Endothelial cell of umbilical vein (primary cell): ENCODE results near the gene CADM4. TPM values are rescaled to one million over a fixed set of nuclear protein-coding genes. Genes with fewer than 3 reads are reported as not detected.
"Not testable (repeated sequence)": the region's sequence is repeated elsewhere in the genome, so short reads cannot be mapped to it uniquely, and the experiment has no call there.

ENCODE experiments used
- BruUV-seq: library from RNA; stranded (reverse); fragments of 400-500 nt; replicated peaks from 2 replicates; lab custom pipeline; 2021; lab: Mats Ljungman, UMichigan
- CTCF ChIA-PET: fragments of 300-600, 350-600 bp; sonication (Branson Sonifier 250); formaldehyde crosslinking; loops from one replicate; lab custom pipeline; 2021; ENCODE audit warnings: antibody characterized with exemption, inconsistent platforms; lab: Charles Lee
- POLR2A ChIA-PET: fragments of 300-600, 350-600 bp; sonication (Branson Sonifier 250); formaldehyde crosslinking; loops from one replicate; lab custom pipeline; 2021; ENCODE audit warnings: antibody characterized with exemption, inconsistent platforms; lab: Charles Lee
- DNase-seq: peaks from one replicate; pipeline ENCODE4 v3.0.0-alpha.2; 2011; ENCODE audit warnings: low read depth, low spot score
- FAIRE-seq: peaks from 2 replicates; lab custom pipeline; 2011; peaks lifted over from hg19 to GRCh38; lab: Jason Lieb, UNC
- H2AFZ ChIP-seq: 2 replicates; pipeline ENCODE4 v1.6.0; 2012; ENCODE audit warnings: low read depth, low read length, control low read depth, inconsistent platforms
- H3K27ac ChIP-seq: 2 replicates; pipeline ENCODE4 v1.5.1; 2011; ENCODE audit warnings: low read depth, mild to moderate bottlenecking, control low read depth, low read length, moderate library complexity; ENCODE audit not compliant: insufficient read depth
- H3K27me3 ChIP-seq, 2 experiments: 2 replicates each; pipeline versions ENCODE4 v1.6.0 to v1.6.1; 2011; ENCODE audit warnings: low read length in 2 of 2, mixed read lengths in 1 of 2; ENCODE audit not compliant: control insufficient read depth in 2 of 2, insufficient read depth in 2 of 2
- H3K36me3 ChIP-seq, 2 experiments: 2 replicates in 1 of 2; 3 replicates in 1 of 2; pipeline ENCODE4 v1.5.1; 2011; ENCODE audit warnings: low read length in 2 of 2, mild to moderate bottlenecking in 1 of 2, moderate library complexity in 1 of 2; ENCODE audit not compliant: control insufficient read depth in 2 of 2, insufficient read depth in 2 of 2; ENCODE audit errors: extremely low read depth in 1 of 2
- H3K4me1 ChIP-seq: 3 replicates; pipeline ENCODE4 v1.5.1; 2011; ENCODE audit warnings: mild to moderate bottlenecking, low read length; ENCODE audit not compliant: control insufficient read depth, insufficient read depth; ENCODE audit errors: extremely low read depth
- H3K4me2 ChIP-seq: 2 replicates; pipeline ENCODE4 v1.6.1; 2011; ENCODE audit warnings: low read length, control low read depth, mixed read lengths; ENCODE audit not compliant: insufficient read depth
- H3K4me3 ChIP-seq, 3 experiments: fragments of 200-600 bp in 1 of 3; sonication (generic), shearing (Covaris generic) in 1 of 3; replicated peaks in 1 of 3; 2 replicates each; pipeline ENCODE4 v1.5.1; 2011 to 2016; ENCODE audit warnings: control low read depth in 3 of 3, low read length in 3 of 3, mild to moderate bottlenecking in 2 of 3, inconsistent platforms in 1 of 3, low read depth in 1 of 3, moderate library complexity in 1 of 3; ENCODE audit not compliant: insufficient read depth in 1 of 3
- H3K79me2 ChIP-seq: 2 replicates; pipeline ENCODE4 v1.6.0; 2012; ENCODE audit warnings: low read length, inconsistent platforms; ENCODE audit not compliant: control insufficient read depth, insufficient read depth
- H3K9ac ChIP-seq: replicated peaks from 2 replicates; pipeline ENCODE3; 2011; ENCODE audit warnings: low read length, control low read depth; ENCODE audit not compliant: insufficient read depth; ENCODE audit errors: extremely low read depth
- H3K9me1 ChIP-seq: replicated peaks from 3 replicates; pipeline ENCODE4 v1.6.0; 2011; ENCODE audit warnings: mild to moderate bottlenecking, low read length; ENCODE audit not compliant: control insufficient read depth, insufficient read depth; ENCODE audit errors: extremely low read depth
- H3K9me3 ChIP-seq: replicated peaks from 2 replicates; pipeline ENCODE4 v1.5.1; 2012; ENCODE audit warnings: low read length, inconsistent platforms; ENCODE audit not compliant: control insufficient read depth, insufficient read depth
- H4K20me1 ChIP-seq: replicated peaks from 2 replicates; pipeline ENCODE3; 2011; ENCODE audit warnings: mild to moderate bottlenecking, low read length; ENCODE audit not compliant: control insufficient read depth, insufficient read depth; ENCODE audit errors: extremely low read depth
- EZH2 ChIP-seq: IDR thresholded peaks from 2 replicates; pipeline ENCODE4 v1.6.1; 2012; ENCODE audit warnings: borderline replicate concordance, low read depth, mild to moderate bottlenecking, moderate library complexity, low read length, inconsistent platforms; ENCODE audit not compliant: severe bottlenecking
- FOS ChIP-seq: IDR thresholded peaks from 2 replicates; pipeline ENCODE4 v1.6.1; 2011; ENCODE audit warnings: mild to moderate bottlenecking, low read length, moderate library complexity, borderline replicate concordance; ENCODE audit not compliant: insufficient read depth
- GATA2 ChIP-seq: IDR thresholded peaks from 2 replicates; pipeline ENCODE4 v1.7.0; 2011; ENCODE audit warnings: low read depth, mild to moderate bottlenecking, moderate library complexity, mixed read lengths, low read length; ENCODE audit not compliant: insufficient read length, insufficient read depth
- JUN ChIP-seq: IDR thresholded peaks from 2 replicates; pipeline ENCODE4 v1.6.1; 2011; ENCODE audit warnings: borderline replicate concordance, low read depth; ENCODE audit not compliant: insufficient read length, insufficient read depth
- MAX ChIP-seq: IDR thresholded peaks from 2 replicates; pipeline ENCODE4 v1.6.1; 2011; ENCODE audit not compliant: insufficient read depth, insufficient read length
- MYC ChIP-seq: IDR thresholded peaks from one replicate; pipeline ENCODE4 v1.6.1; 2011; ENCODE audit warnings: mild to moderate bottlenecking, low read depth, low read length
- POLR2A ChIP-seq: IDR thresholded peaks from 2 replicates; pipeline ENCODE4 v1.6.1; 2012; ENCODE audit warnings: low read depth, mild to moderate bottlenecking, control low read depth, low read length
- POLR2AphosphoS5 ChIP-seq: IDR thresholded peaks from 2 replicates; pipeline ENCODE4 v1.6.1; 2012; ENCODE audit warnings: low read depth, mild to moderate bottlenecking, control low read depth, low read length, moderate library complexity; ENCODE audit not compliant: insufficient read depth
- dilution Hi-C: fragments of 300-500 bp; cut with MboI; formaldehyde crosslinking; loops from one replicate; pipeline ENCODE4 v1.15.0; 2019; ENCODE audit warnings: low sequenced_read_pairs; ENCODE audit not compliant: extremely low pct_ligation_motif_present
- intact Hi-C: fragments of 100-400 bp; cut with micrococcal nuclease; formaldehyde crosslinking; loops from one replicate; pipeline ENCODE4 v1.10.0; 2022
- polyA plus RNA-seq, 4 experiments: library from polyadenylated mRNA; depleted of rRNA in 3 of 4; stranded (reverse) in 3 of 4; unstranded in 1 of 4; fragments of >200 nt; gene quantifications; 2 replicates each; pipeline versions ENCODE4 v1.2.1 to v1.2.3, GENCODE V29; 2011 to 2012; ENCODE audit warnings: missing spikeins in 1 of 4
- total RNA-seq: library from RNA; stranded (reverse); gene quantifications from 2 replicates; pipeline ENCODE4 v1.2.3, GENCODE V29; 2021
- TF ChIP-seq, protein P1 (sequence below), 2 donors: IDR thresholded peaks; 1 replicate in 1 of 2; 2 replicates in 1 of 2; pipeline ENCODE4 v1.5.1; 2011; ENCODE audit warnings: low read length in 2 of 2, mild to moderate bottlenecking in 2 of 2, moderate library complexity in 2 of 2, control low read depth in 1 of 2, inconsistent platforms in 1 of 2, low read depth in 1 of 2; ENCODE audit not compliant: insufficient read depth in 1 of 2; ENCODE audit errors: extremely low read depth in 1 of 2

CADM4 gene
- total and polyA plus RNA-seq, 2 donors (not counting 3 experiments of a cell fraction or from before 2014, with no cell fraction given): 5.0 to 7.5 TPM

DNA sequence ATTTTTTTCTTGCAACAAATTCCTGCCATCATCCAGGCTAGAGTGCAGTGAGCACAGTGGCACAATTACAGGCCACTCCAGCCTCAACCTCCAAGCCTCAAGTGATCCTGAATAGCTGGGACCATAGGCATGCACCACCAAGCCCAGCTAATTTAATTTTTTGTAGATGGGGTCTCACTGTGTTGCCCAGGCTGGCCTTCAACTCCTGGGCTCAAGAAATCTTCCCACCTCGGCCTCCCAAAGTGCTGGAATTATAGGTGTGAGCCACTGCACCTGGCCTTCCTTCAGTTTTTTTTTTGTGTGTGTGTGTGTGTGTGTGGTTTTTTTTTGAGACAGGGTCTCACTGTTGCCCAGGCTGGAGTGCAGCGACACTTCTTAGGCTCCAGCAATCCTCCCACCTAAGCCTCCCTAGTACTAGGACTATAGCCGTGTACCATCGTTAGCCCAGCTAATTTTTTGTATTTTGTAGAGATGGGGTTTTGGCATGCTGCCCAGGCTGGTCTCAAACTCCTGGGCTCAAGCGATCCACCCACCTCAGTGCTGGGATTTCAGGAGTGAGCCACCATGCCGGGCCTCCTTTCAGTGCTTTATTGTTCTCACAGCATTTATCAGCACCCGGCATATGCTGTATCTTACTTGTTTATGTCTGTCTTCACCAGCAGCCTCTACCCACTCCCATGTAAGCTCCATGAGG lies 33.6 kb downstream of the CADM4 start:
- no peak overlapping the region for H3K4me3 ChIP-seq
- H3K9me1 ChIP-seq: no peaks in the 10 kb centered on the region
- no peak overlapping the region for H3K9ac ChIP-seq
- TF ChIP-seq JUN: no peak
- TF ChIP-seq MYC: no peak
- TF ChIP-seq MAX: no peak
- TF ChIP-seq GATA2: no peak
- TF ChIP-seq FOS: no peak
- no peak for TF ChIP-seq POLR2A
- no peak for TF ChIP-seq EZH2
- TF ChIP-seq, protein P1, sequence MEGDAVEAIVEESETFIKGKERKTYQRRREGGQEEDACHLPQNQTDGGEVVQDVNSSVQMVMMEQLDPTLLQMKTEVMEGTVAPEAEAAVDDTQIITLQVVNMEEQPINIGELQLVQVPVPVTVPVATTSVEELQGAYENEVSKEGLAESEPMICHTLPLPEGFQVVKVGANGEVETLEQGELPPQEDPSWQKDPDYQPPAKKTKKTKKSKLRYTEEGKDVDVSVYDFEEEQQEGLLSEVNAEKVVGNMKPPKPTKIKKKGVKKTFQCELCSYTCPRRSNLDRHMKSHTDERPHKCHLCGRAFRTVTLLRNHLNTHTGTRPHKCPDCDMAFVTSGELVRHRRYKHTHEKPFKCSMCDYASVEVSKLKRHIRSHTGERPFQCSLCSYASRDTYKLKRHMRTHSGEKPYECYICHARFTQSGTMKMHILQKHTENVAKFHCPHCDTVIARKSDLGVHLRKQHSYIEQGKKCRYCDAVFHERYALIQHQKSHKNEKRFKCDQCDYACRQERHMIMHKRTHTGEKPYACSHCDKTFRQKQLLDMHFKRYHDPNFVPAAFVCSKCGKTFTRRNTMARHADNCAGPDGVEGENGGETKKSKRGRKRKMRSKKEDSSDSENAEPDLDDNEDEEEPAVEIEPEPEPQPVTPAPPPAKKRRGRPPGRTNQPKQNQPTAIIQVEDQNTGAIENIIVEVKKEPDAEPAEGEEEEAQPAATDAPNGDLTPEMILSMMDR (IDR thresholded peaks at IDR 0.05; ENCODE audit: extremely low read depth in 1 of 2, insufficient read depth in 1 of 2, low read depth in 1 of 2, low read length in 2 of 2): no peak
- TF ChIP-seq POLR2AphosphoS5: no peak
- POLR2A ChIA-PET: no interaction called here
- DNase-seq (no peak), FAIRE-seq (no peak)
- H3K36me3 ChIP-seq: peaks cover 0 to 13% of the 10 kb centered on the region in 2 experiments
- H2AFZ ChIP-seq: no peak overlapping the region
- H3K27me3 ChIP-seq: no peaks in the 10 kb centered on the region
- no peaks in the 10 kb centered on the region for H3K9me3 ChIP-seq
- CTCF ChIA-PET: interaction anchor here (1.5 kb wide), 1 partner anchor 11 kb away, joined by 4 read pairs; no protein-coding TSS in a partner anchor
- H4K20me1 ChIP-seq: no peaks in the 10 kb centered on the region
- H3K4me2 ChIP-seq: no peak overlapping the region
- dilution Hi-C loops (no loop called here), intact Hi-C loops (no loop called here)
- H3K79me2 ChIP-seq: no peaks in the 10 kb centered on the region
- H3K4me1 ChIP-seq: no peaks in the 10 kb centered on the region
- BruUV-seq: no TSS peak
- no peak overlapping the region for H3K27ac ChIP-seq

DNA sequence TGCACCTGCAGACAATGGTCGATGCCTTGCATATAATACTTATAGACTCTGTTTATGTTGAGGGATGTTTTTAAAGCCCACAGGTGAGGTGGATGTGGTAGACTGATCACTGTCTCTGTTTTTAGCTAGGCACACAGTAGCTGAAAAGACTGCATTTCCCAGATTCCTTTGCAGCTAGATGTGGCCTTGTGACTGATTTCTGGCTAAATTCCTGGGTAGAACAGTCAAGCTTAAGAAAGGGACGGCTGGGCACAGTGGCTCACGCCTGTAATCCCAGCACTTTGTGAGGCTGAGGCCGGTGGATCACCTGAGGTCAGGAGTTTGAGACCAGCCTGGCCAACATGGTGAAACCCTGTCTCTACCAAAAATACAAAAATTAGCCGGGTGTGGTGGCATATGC lies 39.3 kb downstream of the CADM4 start:
- H3K9ac ChIP-seq, DNase-seq, dilution Hi-C loops, H3K4me2 ChIP-seq, FAIRE-seq, H2AFZ ChIP-seq, H3K9me3 ChIP-seq, H4K20me1 ChIP-seq, H3K36me3 ChIP-seq, BruUV-seq, H3K9me1 ChIP-seq, intact Hi-C loops, POLR2A ChIA-PET, H3K27me3 ChIP-seq, H3K27ac ChIP-seq, H3K4me3 ChIP-seq: not testable (repeated sequence)
- peaks cover 22% of the 10 kb centered on the region for H3K79me2 ChIP-seq
- H3K4me1 ChIP-seq: peaks cover 19% of the 10 kb centered on the region
- CTCF ChIA-PET: interaction anchor here (1.2 to 1.7 kb wide), 3 partner anchors 62 to 209 kb away, joined by 3 to 5 read pairs (median 4); no protein-coding TSS in a partner anchor
